BLaER1 (cell line): ENCODE measurements around the gene LIMK2.
"Not testable (repeated sequence)": the region's sequence is repeated elsewhere in the genome, so short reads cannot be mapped to it uniquely, and the experiment has no call there.

Experiments
- H3K27ac ChIP-seq: shearing (Covaris generic); formaldehyde crosslinking; 2 replicates; pipeline ENCODE4 v1.8.1; 2022
- H3K27me3 ChIP-seq: shearing (Covaris generic); formaldehyde crosslinking; 2 replicates; pipeline ENCODE4 v1.8.1; 2022
- H3K36me3 ChIP-seq: shearing (Covaris generic); formaldehyde crosslinking; 2 replicates; pipeline ENCODE4 v1.8.1; 2022
- H3K4me1 ChIP-seq: shearing (Covaris generic); formaldehyde crosslinking; 2 replicates; pipeline ENCODE4 v1.8.1; 2022
- H3K4me2 ChIP-seq: shearing (Covaris generic); formaldehyde crosslinking; 2 replicates; pipeline ENCODE4 v1.8.1; 2022
- H3K4me3 ChIP-seq: shearing (Covaris generic); formaldehyde crosslinking; 2 replicates; pipeline ENCODE4 v1.8.1; 2022
- H3K9ac ChIP-seq: shearing (Covaris generic); formaldehyde crosslinking; 2 replicates; pipeline ENCODE4 v1.8.1; 2022
- H3K9me3 ChIP-seq: shearing (Covaris generic); formaldehyde crosslinking; 2 replicates; pipeline ENCODE4 v1.8.1; 2022
- H4K20me1 ChIP-seq: shearing (Covaris generic); formaldehyde crosslinking; 2 replicates; pipeline ENCODE4 v1.8.1; 2022
- Cebpa-rat ChIP-seq: shearing (Covaris generic); IDR thresholded peaks from 2 replicates; pipeline ENCODE4 v1.8.1; 2022

LIMK2 gene

GRCh38 chr22:31302006-31302405 lies 89.9 kb downstream of the LIMK2 start:
- no peaks in the 10 kb centered on the region for H3K36me3 ChIP-seq
- H4K20me1 ChIP-seq: no peaks in the 10 kb centered on the region
- no peak overlapping the region for H3K9ac ChIP-seq
- no peak overlapping the region for H3K4me3 ChIP-seq
- no peak for TF ChIP-seq Cebpa-rat
- H3K27ac ChIP-seq: no peak overlapping the region
- H3K9me3 ChIP-seq: no peaks in the 10 kb centered on the region
- H3K27me3 ChIP-seq: no peaks in the 10 kb centered on the region
- H3K4me2 ChIP-seq: no peak overlapping the region
- peaks cover 20% of the 10 kb centered on the region for H3K4me1 ChIP-seq

- H3K9me3 ChIP-seq: no peaks in the 10 kb centered on the region
- H3K4me3 ChIP-seq: no peak overlapping the region
- H3K4me2 ChIP-seq: no peak overlapping the region
- no peak overlapping the region for H3K27ac ChIP-seq
- TF ChIP-seq Cebpa-rat: no peak
- no peaks in the 10 kb centered on the region for H4K20me1 ChIP-seq
- peaks cover 17% of the 10 kb centered on the region for H3K4me1 ChIP-seq
- H3K27me3 ChIP-seq: no peaks in the 10 kb centered on the region
- H3K9ac ChIP-seq: no peak overlapping the region
- H3K36me3 ChIP-seq: no peaks in the 10 kb centered on the region
These were observed 90.4 kb downstream of the LIMK2 start for GRCh38 chr22:31302537-31302936.

- Histone ChIP-seq H3K27me3 (no peaks in the 10 kb centered on the region), H4K20me1 (no peaks in the 10 kb centered on the region), H3K4me2 (no peak overlapping the region), H3K27ac (no peak overlapping the region), H3K36me3 (no peaks in the 10 kb centered on the region), H3K4me1 (peaks cover 28% of the 10 kb centered on the region), H3K9me3 (no peaks in the 10 kb centered on the region), H3K9ac (no peak overlapping the region), H3K4me3 (no peak overlapping the region)
- TF ChIP-seq Cebpa-rat: no peak
These were observed 93.1 kb downstream of the LIMK2 start for GRCh38 chr22:31305194-31305593.

- Histone ChIP-seq H3K9ac (no peak overlapping the region), H3K4me3 (no peak overlapping the region), H3K36me3 (no peaks in the 10 kb centered on the region), H3K4me2 (peak overlapping the region; percentile 31), H4K20me1 (no peaks in the 10 kb centered on the region), H3K9me3 (no peaks in the 10 kb centered on the region), H3K27ac (no peak overlapping the region), H3K4me1 (peaks cover 28% of the 10 kb centered on the region), H3K27me3 (no peaks in the 10 kb centered on the region)
- TF ChIP-seq Cebpa-rat: no peak
These were observed 96.1 kb downstream of the LIMK2 start for GRCh38 chr22:31308181-31308580.

- no peaks in the 10 kb centered on the region for H4K20me1 ChIP-seq
- no peak overlapping the region for H3K27ac ChIP-seq
- H3K36me3 ChIP-seq: 0 out of 2 replicates have a peak, but pooled peaks cover 7% of the 10 kb centered on the region
- H3K27me3 ChIP-seq: no peaks in the 10 kb centered on the region
- peaks cover 8% of the 10 kb centered on the region for H3K4me1 ChIP-seq
- H3K9ac ChIP-seq: no peak overlapping the region
- H3K4me3 ChIP-seq: no peak overlapping the region
- H3K4me2 ChIP-seq: no peak overlapping the region
- no peak for TF ChIP-seq Cebpa-rat
- peaks cover 11% of the 10 kb centered on the region for H3K9me3 ChIP-seq
These were observed 101.5 kb downstream of the LIMK2 start for GRCh38 chr22:31313366-31314147.

- not testable (repeated sequence) for H3K9ac ChIP-seq, H3K27me3 ChIP-seq, H3K4me2 ChIP-seq, H3K36me3 ChIP-seq, H3K27ac ChIP-seq, H3K4me3 ChIP-seq, H3K4me1 ChIP-seq, H4K20me1 ChIP-seq
- peaks cover 11% of the 10 kb centered on the region for H3K9me3 ChIP-seq
These were observed 102.1 kb downstream of the LIMK2 start for GRCh38 chr22:31314220-31314619.

GRCh38 chr22:31321421-31321820 lies 109.3 kb downstream of the LIMK2 start:
- peaks cover 57% of the 10 kb centered on the region for H3K36me3 ChIP-seq
- no peak overlapping the region for H3K4me2 ChIP-seq
- TF ChIP-seq Cebpa-rat: no peak

GRCh38 chr22:31323578-31324550 lies 111.8 kb downstream of the LIMK2 start:
- no peak overlapping the region for H3K4me3 ChIP-seq
- H3K27ac ChIP-seq: no peak overlapping the region
- no peak overlapping the region for H3K4me2 ChIP-seq
- no peaks in the 10 kb centered on the region for H3K9me3 ChIP-seq
- H3K27me3 ChIP-seq: no peaks in the 10 kb centered on the region
- peaks cover 28% of the 10 kb centered on the region for H3K4me1 ChIP-seq
- H3K9ac ChIP-seq: no peak overlapping the region
- peaks cover 81% of the 10 kb centered on the region for H3K36me3 ChIP-seq
- no peak for TF ChIP-seq Cebpa-rat
- H4K20me1 ChIP-seq: peaks cover 41% of the 10 kb centered on the region

More at GRCh38 chr22:31321421-31321820, 109.3 kb downstream of the LIMK2 start:
- Histone ChIP-seq H3K4me1 (peaks cover 4% of the 10 kb centered on the region), H3K27ac (no peak overlapping the region), H3K9ac (no peak overlapping the region), H3K4me3 (no peak overlapping the region), H3K27me3 (no peaks in the 10 kb centered on the region), H3K9me3 (no peaks in the 10 kb centered on the region), H4K20me1 (peaks cover 17% of the 10 kb centered on the region)

- no peak overlapping the region for H3K4me3 ChIP-seq
- H3K9me3 ChIP-seq: no peaks in the 10 kb centered on the region
- H3K9ac ChIP-seq: no peak overlapping the region
- TF ChIP-seq Cebpa-rat: no peak
- H3K27ac ChIP-seq: no peak overlapping the region
- peak overlapping the region; percentile 51 for H3K4me2 ChIP-seq
- H3K27me3 ChIP-seq: no peaks in the 10 kb centered on the region
- H4K20me1 ChIP-seq: peaks cover 70% of the 10 kb centered on the region
- peaks cover 49% of the 10 kb centered on the region for H3K4me1 ChIP-seq
- peaks cover 100% of the 10 kb centered on the region for H3K36me3 ChIP-seq
These were observed 114.8 kb downstream of the LIMK2 start for GRCh38 chr22:31326877-31327276.
